CD4-positive, alpha-beta T cell treated with Interleukin-4 for 1 hour (primary cell): ENCODE results near the gene PNMT.

ENCODE experiments used
- DNase-seq, 2 donors: peaks; one replicate each; pipeline ENCODE4 v3.0.0-alpha.2; 2020 to 2022

The PNMT gene

GRCh38 chr17:39655105-39655504, 13.1 kb upstream of the PNMT start:
- DNase-seq = no peak

GRCh38 chr17:39658346-39658745, 9.9 kb upstream of the PNMT start:
- DNase-seq = no peak

GRCh38 chr17:39658760-39659159, 9.5 kb upstream of the PNMT start:
- no peak for DNase-seq

GRCh38 chr17:39659279-39660010, 8.8 kb upstream of the PNMT start:
- DNase-seq = no peak

GRCh38 chr17:39660011-39660360, 8.3 kb upstream of the PNMT start:
- DNase-seq = no peak

- no peak for DNase-seq
Observed at GRCh38 chr17:39660397-39661385, 7.6 kb upstream of the PNMT start.

- no peak for DNase-seq
Observed at GRCh38 chr17:39661744-39662541, 6.3 kb upstream of the PNMT start.

GRCh38 chr17:39662551-39663339, 5.5 kb upstream of the PNMT start:
- DNase-seq = no peak

- no peak for DNase-seq
Observed at GRCh38 chr17:39663340-39663687, 4.9 kb upstream of the PNMT start.

GRCh38 chr17:39663688-39664580, 4.3 kb upstream of the PNMT start:
- DNase-seq = no peak

- no peak for DNase-seq
Observed at GRCh38 chr17:39664581-39665561, 3.4 kb upstream of the PNMT start, which contains the start of gene TCAP. TSS of gene TCAP (plus strand) at chr17:39665349. CDS start at chr17:39665360, 11 bp downstream.

- no peak for DNase-seq
Observed at GRCh38 chr17:39665642-39666224, 2.5 kb upstream of the PNMT start.

- DNase-seq = no peak
Observed at GRCh38 chr17:39666231-39666600, 2.0 kb upstream of the PNMT start.

- DNase-seq = no peak
Observed at GRCh38 chr17:39666601-39667261, 1.5 kb upstream of the PNMT start.

- no peak for DNase-seq
Observed at GRCh38 chr17:39667262-39667944, 850 bp upstream of the PNMT start.

GRCh38 chr17:39669897-39670735, 1.9 kb downstream of the PNMT start:
- DNase-seq = no peak

GRCh38 chr17:39670746-39671145, 2.5 kb downstream of the PNMT start:
- DNase-seq = no peak
